ENCODE data around the gene PMEPA1. TPM values are rescaled to one million over a fixed set of nuclear protein-coding genes. Genes with fewer than 3 reads are reported as not detected.

Gene PMEPA1
- total RNA-seq, 1 donor from 2014 or later, result 61.3 TPM

Other genes with a start within 250 kb of the PMEPA1 start
- gene CTCFL, start 184.9 kb downstream of the PMEPA1 start, total RNA-seq (ENCODE audit: unreplicated experiment), result 0.21 TPM
- not detected for gene PCK1, start 148.9 kb downstream of the PMEPA1 start, total RNA-seq (ENCODE audit: unreplicated experiment)
- gene ZBP1, start 89.6 kb downstream of the PMEPA1 start, total RNA-seq (ENCODE audit: unreplicated experiment), result not detected